ENCODE measurements around the gene HJURP. TPM values are rescaled to one million over a fixed set of nuclear protein-coding genes. Genes with fewer than 3 reads are reported as not detected.
"Not testable (repeated sequence)": the region's sequence is repeated elsewhere in the genome, so short reads cannot be mapped to it uniquely, and the experiment has no call there.

The HJURP gene, protein sequence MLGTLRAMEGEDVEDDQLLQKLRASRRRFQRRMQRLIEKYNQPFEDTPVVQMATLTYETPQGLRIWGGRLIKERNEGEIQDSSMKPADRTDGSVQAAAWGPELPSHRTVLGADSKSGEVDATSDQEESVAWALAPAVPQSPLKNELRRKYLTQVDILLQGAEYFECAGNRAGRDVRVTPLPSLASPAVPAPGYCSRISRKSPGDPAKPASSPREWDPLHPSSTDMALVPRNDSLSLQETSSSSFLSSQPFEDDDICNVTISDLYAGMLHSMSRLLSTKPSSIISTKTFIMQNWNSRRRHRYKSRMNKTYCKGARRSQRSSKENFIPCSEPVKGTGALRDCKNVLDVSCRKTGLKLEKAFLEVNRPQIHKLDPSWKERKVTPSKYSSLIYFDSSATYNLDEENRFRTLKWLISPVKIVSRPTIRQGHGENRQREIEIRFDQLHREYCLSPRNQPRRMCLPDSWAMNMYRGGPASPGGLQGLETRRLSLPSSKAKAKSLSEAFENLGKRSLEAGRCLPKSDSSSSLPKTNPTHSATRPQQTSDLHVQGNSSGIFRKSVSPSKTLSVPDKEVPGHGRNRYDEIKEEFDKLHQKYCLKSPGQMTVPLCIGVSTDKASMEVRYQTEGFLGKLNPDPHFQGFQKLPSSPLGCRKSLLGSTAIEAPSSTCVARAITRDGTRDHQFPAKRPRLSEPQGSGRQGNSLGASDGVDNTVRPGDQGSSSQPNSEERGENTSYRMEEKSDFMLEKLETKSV
- 9.4 TPM for total RNA-seq

DNA sequence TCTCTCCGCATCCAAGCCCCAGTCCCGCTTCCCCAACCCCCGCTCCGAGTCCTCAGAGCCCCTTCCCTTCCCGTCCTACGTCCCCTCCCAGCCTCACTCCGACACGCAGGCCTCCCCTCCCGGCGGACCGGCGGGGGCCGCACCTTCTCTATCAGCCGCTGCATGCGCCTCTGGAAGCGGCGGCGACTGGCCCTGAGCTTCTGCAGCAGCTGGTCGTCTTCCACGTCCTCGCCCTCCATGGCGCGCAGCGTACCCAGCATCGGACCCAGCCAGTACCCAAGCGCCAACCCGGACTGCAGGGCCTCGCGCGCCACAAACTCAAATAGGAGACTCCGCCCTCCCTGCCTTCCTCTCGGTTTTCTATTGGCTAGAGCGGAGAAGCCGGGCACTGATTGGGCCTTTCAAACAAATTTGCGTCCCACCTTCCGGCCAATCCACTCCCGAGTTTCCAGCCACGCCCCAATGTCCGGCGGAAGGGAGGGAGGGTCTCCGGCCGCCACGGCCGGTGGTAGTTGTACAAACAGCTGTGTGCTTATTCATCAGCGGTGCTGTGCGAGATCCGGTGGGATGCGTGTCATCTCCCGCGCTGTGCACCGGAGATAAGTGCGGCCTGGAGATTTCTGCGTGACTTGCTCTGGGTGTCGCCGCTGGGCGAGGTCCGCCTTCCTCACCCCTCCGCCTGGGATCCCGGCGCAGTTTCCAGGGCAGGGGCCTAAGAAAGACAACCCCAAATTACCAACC, at the start of gene HJURP:
HJURP (minus strand) TSS at position 295 of the 741 bp plus-strand sequence; CDS start at position 260, 35 bp downstream.
- ATAC-seq = peak; percentile 96

DNA sequence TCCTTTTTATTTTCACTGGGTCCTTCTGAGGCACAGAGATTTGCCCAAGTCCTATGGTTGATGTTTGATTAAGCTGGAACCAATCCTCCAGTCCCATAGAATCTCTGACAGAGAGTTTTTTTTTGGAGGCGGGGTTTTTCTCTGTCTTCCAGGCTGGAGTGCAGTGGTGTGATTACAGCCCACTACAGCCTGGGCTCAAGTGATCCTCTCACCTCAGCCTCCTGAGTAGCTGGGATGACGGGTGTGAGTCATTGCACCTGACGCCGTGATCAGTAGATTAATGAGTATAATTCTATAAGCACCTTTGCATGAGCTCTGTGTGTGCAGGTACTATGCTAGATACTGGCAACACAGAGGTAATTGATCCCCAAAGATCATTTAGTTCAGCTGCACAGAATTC, 47.5 kb upstream of the HJURP start:
- no peak for ATAC-seq

- no peak for ATAC-seq
These were observed 47.0 kb upstream of the HJURP start for GRCh38 chr2:233901367-233901766.

DNA sequence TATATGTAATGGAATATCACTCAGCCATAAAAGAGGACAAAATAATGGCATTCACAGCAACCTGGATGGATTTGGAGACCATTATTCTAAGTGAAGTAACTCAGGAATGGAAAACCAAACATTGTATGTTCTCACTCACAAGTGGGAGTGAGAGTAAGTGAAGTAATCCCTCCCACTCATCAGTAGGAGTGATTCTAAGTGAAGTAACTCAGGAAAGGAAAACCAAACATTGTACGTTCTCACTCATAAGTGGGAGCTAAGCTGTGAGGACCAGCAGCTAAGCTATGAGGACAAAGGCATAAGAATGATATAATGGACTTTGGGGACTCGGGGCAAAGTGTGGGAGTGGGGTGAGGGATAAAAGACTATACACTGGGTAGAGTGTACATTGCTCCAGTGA, 41.9 kb upstream of the HJURP start:
- ATAC-seq = not testable (repeated sequence)

DNA sequence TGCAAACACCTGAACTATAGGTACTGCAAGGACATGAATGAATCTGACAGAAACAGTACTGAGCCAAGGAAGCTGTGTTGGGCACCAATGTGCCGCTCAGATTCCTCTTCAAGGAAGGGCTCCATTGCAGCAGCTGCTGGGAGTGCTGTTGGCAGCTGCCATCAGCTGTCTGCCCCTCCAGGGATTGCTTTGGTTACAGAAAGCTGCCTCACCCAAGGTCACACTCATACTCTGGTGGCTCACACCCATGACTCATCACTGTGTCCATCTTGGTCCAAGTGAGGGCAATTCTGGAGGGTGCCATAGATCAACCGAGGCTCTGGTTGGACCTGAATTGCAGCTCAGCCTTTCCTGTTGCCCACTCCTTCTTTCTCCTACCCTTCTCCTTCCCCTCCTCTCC, 38.5 kb upstream of the HJURP start:
- ATAC-seq = no peak

DNA sequence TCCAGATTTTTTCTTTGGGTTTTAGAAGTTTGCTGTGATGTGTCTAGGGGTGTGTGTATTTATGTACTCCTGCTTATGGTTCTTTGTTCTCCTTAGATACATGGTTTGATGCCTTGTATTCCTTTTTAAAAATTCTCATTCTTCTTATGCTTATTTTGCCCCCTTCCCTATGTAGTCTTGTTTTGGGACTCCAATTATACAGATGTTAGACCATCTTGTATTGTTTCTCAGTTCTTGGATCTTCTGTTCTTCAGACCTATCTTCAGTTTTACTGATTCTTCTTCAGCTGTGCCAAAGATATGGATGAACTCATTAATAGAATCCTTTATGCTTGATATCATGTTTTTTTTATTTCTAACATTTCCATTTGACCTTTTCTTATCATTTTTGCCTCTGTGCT, 28.0 kb upstream of the HJURP start:
- no peak for ATAC-seq

DNA sequence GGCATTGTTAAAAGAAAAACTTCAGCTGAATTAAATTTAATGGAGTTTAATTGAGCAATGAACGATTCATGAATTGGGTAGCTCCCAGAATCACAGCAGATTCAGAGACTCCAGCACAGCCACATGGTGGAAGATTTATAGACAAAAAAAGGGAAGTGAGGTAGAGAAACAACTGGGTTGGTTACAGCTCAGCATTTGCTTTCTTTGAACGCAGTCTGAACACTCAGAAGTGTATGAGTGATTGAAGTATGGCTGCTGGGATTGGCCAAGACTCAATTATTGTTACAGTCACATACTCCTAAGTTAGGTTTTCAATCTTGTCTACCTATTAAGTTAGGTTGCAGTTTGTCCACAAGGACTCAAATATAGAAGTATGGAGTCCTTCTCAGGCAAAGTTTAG, 17.8 kb upstream of the HJURP start:
- ATAC-seq = not testable (repeated sequence)

DNA sequence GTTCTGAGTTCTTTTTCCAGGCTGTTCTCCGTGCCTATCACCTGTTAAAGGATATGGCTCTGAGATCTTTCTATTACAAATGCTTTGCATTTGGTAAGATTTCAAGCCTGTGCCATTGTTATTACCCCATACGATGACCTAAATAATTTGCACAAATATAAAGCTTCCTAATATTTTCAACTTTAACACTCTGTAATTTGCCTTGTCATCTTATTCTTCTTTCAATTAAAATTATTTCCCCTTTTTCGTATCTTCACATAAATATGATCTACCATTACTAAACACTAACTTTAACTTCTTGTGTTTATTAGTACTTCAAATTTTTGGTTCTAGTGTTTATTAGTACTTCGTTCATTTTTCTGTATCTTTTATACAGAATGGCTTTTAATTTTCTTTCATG, 17.1 kb upstream of the HJURP start:
- no peak for ATAC-seq

DNA sequence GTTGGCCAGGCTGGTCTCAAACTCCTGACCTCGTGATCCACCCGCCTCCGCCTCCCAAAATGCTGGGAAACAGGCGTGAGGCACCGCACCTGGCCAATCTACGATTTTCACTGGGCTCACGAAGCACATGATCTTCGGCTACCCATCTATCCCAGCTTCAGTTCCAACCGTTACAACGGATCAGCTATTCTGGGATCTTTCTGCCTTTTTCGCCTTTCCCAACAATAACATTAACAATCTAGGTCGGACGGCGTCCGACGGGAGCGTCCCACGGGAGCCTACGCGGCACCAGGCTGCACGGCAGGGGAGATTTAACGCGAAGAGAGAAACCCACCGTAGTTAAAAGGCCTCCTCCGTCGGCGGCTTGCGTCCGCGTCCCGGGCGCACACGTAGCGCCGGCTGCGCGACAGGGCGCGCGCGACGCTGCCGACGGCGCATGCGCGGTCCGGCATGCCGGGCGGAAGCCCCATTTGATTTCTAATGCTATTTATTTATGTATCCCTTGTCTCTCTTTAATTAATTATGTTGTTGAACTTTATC, 13.7 kb upstream of the HJURP start, which contains the start of gene MSL3B:
MSL3B (minus strand) TSS at position 394 of the 540 bp plus-strand sequence.
- peak; percentile 35 for ATAC-seq

DNA sequence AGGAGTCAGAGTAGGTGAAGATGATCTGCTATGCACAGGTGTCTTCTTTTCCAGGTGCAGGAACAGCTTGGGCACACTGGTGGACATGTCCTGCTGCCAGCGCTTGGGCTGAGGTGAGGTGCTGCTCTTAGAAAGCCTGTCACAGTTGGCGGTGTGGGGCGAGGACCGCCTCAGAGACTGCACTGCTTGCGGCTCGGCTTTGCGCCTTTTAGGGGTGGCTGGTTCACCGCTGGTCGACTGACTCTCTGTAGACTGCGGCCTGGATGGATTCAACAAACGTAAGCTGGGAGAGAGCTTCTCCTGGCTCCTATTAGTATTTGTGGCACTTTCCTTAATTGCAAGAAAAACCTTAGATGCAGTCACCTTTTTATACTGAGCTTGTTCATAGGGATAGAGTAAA, 12.1 kb upstream of the HJURP start:
- ATAC-seq = no peak

GRCh38 chr2:233865838-233866237, 11.5 kb upstream of the HJURP start:
- no peak for ATAC-seq

- no peak for ATAC-seq
These were observed 8.0 kb upstream of the HJURP start for GRCh38 chr2:233862261-233862768.

DNA sequence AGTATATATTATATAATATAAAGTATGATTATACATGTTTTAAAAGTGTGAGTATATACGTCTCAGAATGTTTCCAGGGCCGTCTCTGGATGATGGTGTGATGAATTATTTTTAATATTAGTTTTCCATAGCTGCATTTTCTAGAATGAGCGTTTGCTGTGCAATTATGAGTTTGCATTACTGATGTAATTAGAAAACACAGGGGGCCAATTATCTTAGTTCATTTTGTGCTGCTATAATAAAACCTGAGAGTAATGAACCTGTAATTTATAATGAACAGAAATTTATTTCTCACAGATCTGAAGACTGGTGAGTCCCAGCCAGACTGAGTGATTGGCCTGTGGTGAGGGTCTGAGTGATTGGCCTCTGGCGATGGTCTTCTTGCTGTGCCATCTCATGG, 4.0 kb upstream of the HJURP start:
- ATAC-seq = no peak

- ATAC-seq = peak; percentile 56
These were observed 3.3 kb upstream of the HJURP start for GRCh38 chr2:233857511-233858141.

DNA sequence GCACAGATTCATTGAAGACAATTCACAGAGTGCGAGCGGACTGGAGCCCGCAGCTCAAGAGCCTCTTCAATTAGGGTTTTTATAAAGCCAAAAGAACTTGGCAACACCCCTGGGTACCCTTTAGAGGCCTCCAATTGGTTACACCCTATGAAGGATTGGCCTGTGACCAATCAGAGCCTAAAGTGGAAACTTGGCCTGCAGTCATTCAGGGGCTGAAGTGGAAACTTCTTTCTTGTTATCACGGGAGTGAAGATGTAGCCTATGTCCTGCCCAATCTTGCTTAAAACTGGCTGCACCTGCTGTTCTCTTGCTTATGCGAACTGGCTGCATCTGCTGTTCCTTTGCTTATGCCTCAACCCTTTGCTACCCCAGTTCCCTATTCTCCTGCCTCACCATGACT, 1.8 kb upstream of the HJURP start:
- no peak for ATAC-seq

GRCh38 chr2:233855345-233855744, 1.0 kb upstream of the HJURP start:
- ATAC-seq = no peak

- ATAC-seq = peak; percentile 9
These were observed 473 bp downstream of the HJURP start for GRCh38 chr2:233853883-233854240.

- peak; percentile 35 for ATAC-seq
These were observed 982 bp downstream of the HJURP start for GRCh38 chr2:233853353-233853752.

GRCh38 chr2:233852056-233852455, 2.3 kb downstream of the HJURP start:
- no peak for ATAC-seq

DNA sequence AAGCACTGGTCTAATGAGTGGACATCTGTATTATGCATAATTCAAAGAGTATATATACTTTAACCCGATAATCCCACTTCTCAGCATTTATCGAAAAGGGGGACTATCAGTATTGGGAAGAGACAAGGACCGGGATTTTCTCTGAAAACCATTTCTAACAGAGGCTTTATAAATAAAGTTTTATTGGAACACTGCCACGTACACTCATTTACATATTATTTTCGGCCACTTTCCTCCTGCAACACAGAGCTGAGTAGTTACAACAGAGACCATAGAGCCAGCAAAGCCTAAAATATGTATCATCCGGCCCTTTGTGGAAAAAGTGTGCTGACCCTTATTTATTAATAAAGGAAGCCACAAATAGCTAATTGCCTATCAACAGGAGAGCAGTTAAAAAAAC, 3.2 kb downstream of the HJURP start:
- ATAC-seq = no peak

- ATAC-seq = no peak
These were observed 3.6 kb downstream of the HJURP start for GRCh38 chr2:233850745-233851144.

- no peak for ATAC-seq
These were observed 4.6 kb downstream of the HJURP start for GRCh38 chr2:233849607-233850271.
